Uterus (tissue), 4 donors: ENCODE results near the gene FAM174A. TPM values are rescaled to one million over a fixed set of nuclear protein-coding genes. Genes with fewer than 3 reads are reported as not detected.

Experiments used
- DNase-seq, 2 donors: peaks; one replicate each; pipeline ENCODE4 v3.0.0-alpha.2; 2019 to 2020
- H3K27ac ChIP-seq, 2 donors: fragments of 200-600 bp; sonication (generic); 1 replicate in 1 of 2; 2 replicates in 1 of 2; pipeline ENCODE4 v1.5.1; 2016 to 2018
- H3K27me3 ChIP-seq, 2 donors: fragments of 200-600 bp; sonication (generic); one replicate each; pipeline ENCODE4 v1.5.1; 2018 to 2019; ENCODE audit warnings: control low read depth in 1 of 2
- H3K36me3 ChIP-seq, 2 donors: fragments of 200-600 bp; sonication (generic); one replicate each; pipeline ENCODE4 v1.5.1; 2019; ENCODE audit warnings: control low read depth in 1 of 2
- H3K4me1 ChIP-seq, 2 donors: fragments of 200-600 bp; sonication (generic); one replicate each; pipeline ENCODE4 v1.5.1; 2018 to 2019; ENCODE audit warnings: control low read depth in 1 of 2
- H3K4me3 ChIP-seq, 2 donors: fragments of 200-600 bp; sonication (generic); 1 replicate in 1 of 2; 2 replicates in 1 of 2; pipeline ENCODE4 v1.5.1; 2018 to 2019; ENCODE audit warnings: mild to moderate bottlenecking in 1 of 2
- H3K9me3 ChIP-seq, 2 donors: fragments of 200-600 bp; sonication (generic); one replicate each; pipeline ENCODE4 v1.5.1; 2019; ENCODE audit warnings: control low read depth in 1 of 2
- CTCF ChIP-seq, 4 experiments: fragments of 200-600 bp in 2 of 4; fragments of 450-650 bp in 2 of 4; sonication (generic) in 2 of 4; IDR thresholded peaks; one replicate each; pipeline ENCODE4 v1.5.1; 2016 to 2019; ENCODE audit warnings: antibody characterized with exemption in 4 of 4, mild to moderate bottlenecking in 2 of 4, moderate library complexity in 1 of 4
- POLR2A ChIP-seq, 2 donors: fragments of 450-650 bp; IDR thresholded peaks; one replicate each; pipeline ENCODE4 v1.6.1; 2016; ENCODE audit warnings: antibody characterized with exemption in 2 of 2, mild to moderate bottlenecking in 1 of 2, moderate library complexity in 1 of 2
- intact Hi-C: fragments of 100-400 bp; cut with DNase I; formaldehyde crosslinking; loops from one replicate; pipeline ENCODE4 v1.15.1; 2023; ENCODE audit warnings: low total_unique reads
- total RNA-seq, 4 donors: library from RNA; depleted of rRNA in 3 of 4; stranded (reverse); fragments of >200 nt in 3 of 4; gene quantifications; one replicate each; pipeline versions ENCODE4 v1.1.0 to v1.2.4, GENCODE V29; 2014 to 2023
- donor health status: DM: yes; HTN: yes; CAD: no.

FAM174A gene
- total RNA-seq = 10 to 100 TPM in 2 of 4 donors, 1 to 10 TPM in 2; 8.2 to 20.9 (median 9.9) TPM

GRCh38 chr5:100535060-100536005, at the start of gene FAM174A:
FAM174A (plus strand) TSS chr5:100535374; CDS start chr5:100535531, 157 bp downstream.
- TF ChIP-seq CTCF (IDR thresholded peaks at IDR 0.05) = peak in 1 of 4 experiments; percentile 4
- TF ChIP-seq POLR2A (IDR thresholded peaks at IDR 0.05) = peak; percentile 51 to 85
- Histone ChIP-seq H3K27ac (peak within 1 kb of the TSS; percentile 77), H3K4me1 (no peaks in the 10 kb centered on the region), H3K9me3 (no peaks in the 10 kb centered on the region), H3K27me3 (no peaks in the 10 kb centered on the region), H3K36me3 (no peaks in the 10 kb centered on the region), H3K4me3 (peak within 1 kb of the TSS; percentile 67 to 96)
- intact Hi-C loops = no loop called here
- peak; percentile 95 for DNase-seq

DNA sequence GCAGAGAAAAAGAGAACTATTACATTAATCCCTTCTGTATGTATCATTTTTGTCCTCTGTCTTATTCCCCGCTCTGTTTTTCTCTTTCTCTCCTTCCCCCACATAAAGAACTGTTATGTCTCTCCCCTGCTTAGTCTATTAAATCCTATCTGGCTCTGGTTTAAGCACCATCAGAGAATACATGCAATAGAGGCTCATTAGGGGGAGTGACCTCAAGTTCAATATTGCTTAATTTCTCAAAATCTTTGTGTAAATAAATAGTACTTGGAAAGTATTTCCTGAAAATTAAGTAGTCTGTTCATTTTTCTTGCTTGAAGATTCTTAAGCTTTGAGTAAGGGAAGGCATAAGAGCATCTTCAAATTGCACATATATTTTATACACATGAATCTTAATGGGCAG, 41.2 kb upstream of the FAM174A start:
- Histone ChIP-seq H3K4me1 (no peaks in the 10 kb centered on the region), H3K36me3 (no peaks in the 10 kb centered on the region), H3K9me3 (no peaks in the 10 kb centered on the region), H3K27ac (no peak overlapping the region), H3K27me3 (no peaks in the 10 kb centered on the region), H3K4me3 (no peak overlapping the region)
- intact Hi-C loops = no loop called here
- TF ChIP-seq POLR2A (IDR thresholded peaks at IDR 0.05) (no peak), CTCF (IDR thresholded peaks at IDR 0.05) (no peak)
- no peak for DNase-seq

DNA sequence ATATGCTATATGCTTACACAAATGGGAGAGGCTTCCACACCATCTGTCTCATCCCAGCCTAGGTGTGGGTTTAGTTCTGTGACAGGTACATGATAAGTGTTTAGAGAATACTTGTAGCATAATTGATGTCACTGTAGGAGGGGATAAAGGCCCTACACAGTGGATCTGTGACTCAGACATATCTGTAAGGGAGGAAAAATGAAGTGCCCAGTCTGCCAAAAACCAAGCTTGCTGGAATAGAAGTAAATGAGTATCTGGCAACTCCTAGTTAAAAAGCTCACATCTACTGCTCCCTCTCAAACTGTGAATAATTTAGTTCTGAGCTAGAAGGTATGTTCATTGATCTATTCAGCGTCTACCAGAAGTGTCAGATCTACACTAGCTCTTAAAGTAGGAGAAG, 38.9 kb upstream of the FAM174A start:
- Histone ChIP-seq H3K4me1 (no peaks in the 10 kb centered on the region), H3K36me3 (no peaks in the 10 kb centered on the region), H3K27me3 (no peaks in the 10 kb centered on the region), H3K4me3 (no peak overlapping the region), H3K9me3 (no peaks in the 10 kb centered on the region), H3K27ac (no peak overlapping the region)
- intact Hi-C loops = no loop called here
- no peak for TF ChIP-seq POLR2A (IDR thresholded peaks at IDR 0.05)
- no peak for TF ChIP-seq CTCF (IDR thresholded peaks at IDR 0.05)
- no peak for DNase-seq

- Histone ChIP-seq H3K27ac (no peak overlapping the region), H3K9me3 (no peaks in the 10 kb centered on the region), H3K36me3 (no peaks in the 10 kb centered on the region), H3K4me3 (no peak overlapping the region), H3K4me1 (no peaks in the 10 kb centered on the region), H3K27me3 (no peaks in the 10 kb centered on the region)
- DNase-seq = no peak
- intact Hi-C loops = no loop called here
- TF ChIP-seq POLR2A (IDR thresholded peaks at IDR 0.05) = no peak
- TF ChIP-seq CTCF (IDR thresholded peaks at IDR 0.05) = no peak
Observed at GRCh38 chr5:100502684-100503083, 32.5 kb upstream of the FAM174A start.

GRCh38 chr5:100505984-100506670, 29.0 kb upstream of the FAM174A start:
- H3K9me3 ChIP-seq = no peaks in the 10 kb centered on the region
- no peaks in the 10 kb centered on the region for H3K27me3 ChIP-seq
- intact Hi-C loops = no loop called here
- H3K4me3 ChIP-seq = no peak overlapping the region
- no peaks in the 10 kb centered on the region for H3K36me3 ChIP-seq
- no peak overlapping the region for H3K27ac ChIP-seq
- DNase-seq = no peak
- H3K4me1 ChIP-seq = no peaks in the 10 kb centered on the region
- TF ChIP-seq CTCF (IDR thresholded peaks at IDR 0.05) (no peak), POLR2A (IDR thresholded peaks at IDR 0.05) (no peak)
